Central memory CD8-positive, alpha-beta T cell (primary cell): ENCODE data around the gene ZZZ3.
"Not testable (repeated sequence)": the region's sequence is repeated elsewhere in the genome, so short reads cannot be mapped to it uniquely, and the experiment has no call there.

Experiments used
- ATAC-seq: fragments of 150-1000 bp; cut with Tn5 transposase; replicated peaks from 2 replicates; pipeline ENCODE4 v1.10.0; 2022; ENCODE audit warnings: mild to moderate bottlenecking, moderate FRiP score, moderate number of reproducible peaks; ENCODE audit not compliant: poor library complexity, severe bottlenecking; ENCODE audit errors: extremely low read depth
- DNase-seq, 2 donors: peaks; one replicate each; pipeline ENCODE4 v3.0.0; 2021; ENCODE audit warnings: low spot score in 2 of 2
- H3K27ac Mint-ChIP-seq: one replicate; pipeline ENCODE4 v1.8.0; 2022; ENCODE audit warnings: low read depth, mild to moderate bottlenecking, moderate library complexity, mixed read lengths
- H3K27me3 Mint-ChIP-seq: one replicate; pipeline ENCODE4 v1.8.0; 2022; ENCODE audit warnings: mixed read lengths
- H3K36me3 Mint-ChIP-seq: one replicate; pipeline ENCODE4 v1.8.0; 2022; ENCODE audit warnings: mild to moderate bottlenecking, moderate library complexity, mixed read lengths; ENCODE audit not compliant: insufficient read depth
- H3K4me1 Mint-ChIP-seq: one replicate; pipeline ENCODE4 v1.8.0; 2022; ENCODE audit warnings: mixed read lengths
- H3K4me3 Mint-ChIP-seq: one replicate; pipeline ENCODE4 v1.8.0; 2022; ENCODE audit warnings: mild to moderate bottlenecking, moderate library complexity, mixed read lengths
- H3K9me3 Mint-ChIP-seq: one replicate; pipeline ENCODE4 v1.8.0; 2022; ENCODE audit warnings: mixed read lengths

ZZZ3 gene

GRCh38 chr1:77659879-77660593 is 22.4 kb downstream of the ZZZ3 start:
- peak overlapping the region; percentile 63 for H3K27ac Mint-ChIP-seq
- H3K36me3 Mint-ChIP-seq = peaks cover 9% of the 10 kb centered on the region
- DNase-seq (no peak), ATAC-seq (no peak)
- no peaks in the 10 kb centered on the region for H3K27me3 Mint-ChIP-seq
- peaks cover 58% of the 10 kb centered on the region for H3K4me1 Mint-ChIP-seq
- H3K9me3 Mint-ChIP-seq = no peaks in the 10 kb centered on the region
- no peak overlapping the region for H3K4me3 Mint-ChIP-seq

GRCh38 chr1:77658271-77658670 is 24.2 kb downstream of the ZZZ3 start:
- Mint-ChIP-seq H3K27me3 (no peaks in the 10 kb centered on the region), H3K36me3 (peaks cover 8% of the 10 kb centered on the region)
- no peak for ATAC-seq

GRCh38 chr1:77655431-77655974 is 27.0 kb downstream of the ZZZ3 start:
- Mint-ChIP-seq H3K36me3 (peaks cover 10% of the 10 kb centered on the region), H3K4me3 (no peak overlapping the region), H3K9me3 (no peaks in the 10 kb centered on the region), H3K27me3 (no peaks in the 10 kb centered on the region), H3K27ac (peak overlapping the region; percentile 74), H3K4me1 (peaks cover 49% of the 10 kb centered on the region)
- ATAC-seq = no peak
- no peak for DNase-seq

More at GRCh38 chr1:77658271-77658670, 24.2 kb downstream of the ZZZ3 start:
- no peak for DNase-seq
- Mint-ChIP-seq H3K9me3 (no peaks in the 10 kb centered on the region), H3K27ac (peak overlapping the region; percentile 55), H3K4me1 (peaks cover 47% of the 10 kb centered on the region), H3K4me3 (no peak overlapping the region)

- ATAC-seq (no peak), DNase-seq (no peak)
- Mint-ChIP-seq H3K27ac (peak overlapping the region; percentile 29), H3K27me3 (no peaks in the 10 kb centered on the region), H3K4me3 (no peak overlapping the region), H3K4me1 (peaks cover 50% of the 10 kb centered on the region), H3K36me3 (peaks cover 10% of the 10 kb centered on the region), H3K9me3 (no peaks in the 10 kb centered on the region)
Observed at GRCh38 chr1:77652970-77653516, 29.4 kb downstream of the ZZZ3 start.

GRCh38 chr1:77652268-77652667 is 30.2 kb downstream of the ZZZ3 start:
- no peak overlapping the region for H3K27ac Mint-ChIP-seq
- DNase-seq (no peak), ATAC-seq (no peak)
- H3K36me3 Mint-ChIP-seq = peaks cover 10% of the 10 kb centered on the region
- H3K27me3 Mint-ChIP-seq = no peaks in the 10 kb centered on the region
- no peaks in the 10 kb centered on the region for H3K9me3 Mint-ChIP-seq
- H3K4me1 Mint-ChIP-seq = peaks cover 48% of the 10 kb centered on the region
- no peak overlapping the region for H3K4me3 Mint-ChIP-seq

- H3K27me3 Mint-ChIP-seq = no peaks in the 10 kb centered on the region
- peaks cover 17% of the 10 kb centered on the region for H3K36me3 Mint-ChIP-seq
- no peak for DNase-seq
- ATAC-seq = no peak
- no peak overlapping the region for H3K4me3 Mint-ChIP-seq
- H3K4me1 Mint-ChIP-seq = peaks cover 45% of the 10 kb centered on the region
- no peaks in the 10 kb centered on the region for H3K9me3 Mint-ChIP-seq
- no peak overlapping the region for H3K27ac Mint-ChIP-seq
Observed at GRCh38 chr1:77649127-77649526, 33.3 kb downstream of the ZZZ3 start.

GRCh38 chr1:77646224-77646623 is 36.2 kb downstream of the ZZZ3 start:
- not testable (repeated sequence) for ATAC-seq, H3K4me3 Mint-ChIP-seq, H3K9me3 Mint-ChIP-seq, H3K27me3 Mint-ChIP-seq, DNase-seq, H3K27ac Mint-ChIP-seq
- Mint-ChIP-seq H3K4me1 (peaks cover 25% of the 10 kb centered on the region), H3K36me3 (peaks cover 16% of the 10 kb centered on the region)

- ATAC-seq (no peak), DNase-seq (no peak)
- no peak overlapping the region for H3K27ac Mint-ChIP-seq
- H3K4me1 Mint-ChIP-seq = peaks cover 34% of the 10 kb centered on the region
- H3K4me3 Mint-ChIP-seq = no peak overlapping the region
- H3K9me3 Mint-ChIP-seq = no peaks in the 10 kb centered on the region
- no peaks in the 10 kb centered on the region for H3K27me3 Mint-ChIP-seq
- H3K36me3 Mint-ChIP-seq = peaks cover 21% of the 10 kb centered on the region
Observed at GRCh38 chr1:77643456-77643855, 39.0 kb downstream of the ZZZ3 start.

- no peaks in the 10 kb centered on the region for H3K9me3 Mint-ChIP-seq
- peaks cover 21% of the 10 kb centered on the region for H3K36me3 Mint-ChIP-seq
- no peak overlapping the region for H3K4me3 Mint-ChIP-seq
- H3K27me3 Mint-ChIP-seq = no peaks in the 10 kb centered on the region
- no peak for DNase-seq
- H3K27ac Mint-ChIP-seq = no peak overlapping the region
- H3K4me1 Mint-ChIP-seq = peaks cover 35% of the 10 kb centered on the region
- ATAC-seq = no peak
Observed at GRCh38 chr1:77642941-77643340, 39.5 kb downstream of the ZZZ3 start.

GRCh38 chr1:77642196-77642595 is 40.3 kb downstream of the ZZZ3 start:
- no peak overlapping the region for H3K4me3 Mint-ChIP-seq
- peaks cover 35% of the 10 kb centered on the region for H3K4me1 Mint-ChIP-seq
- ATAC-seq (no peak), DNase-seq (no peak)
- H3K27me3 Mint-ChIP-seq = no peaks in the 10 kb centered on the region
- H3K36me3 Mint-ChIP-seq = peaks cover 21% of the 10 kb centered on the region
- H3K9me3 Mint-ChIP-seq = no peaks in the 10 kb centered on the region
- no peak overlapping the region for H3K27ac Mint-ChIP-seq

- H3K4me3 Mint-ChIP-seq = no peak overlapping the region
- ATAC-seq = no peak
- H3K36me3 Mint-ChIP-seq = peaks cover 26% of the 10 kb centered on the region
- no peak for DNase-seq
- H3K9me3 Mint-ChIP-seq = no peaks in the 10 kb centered on the region
- H3K27ac Mint-ChIP-seq = no peak overlapping the region
- H3K27me3 Mint-ChIP-seq = no peaks in the 10 kb centered on the region
- peaks cover 18% of the 10 kb centered on the region for H3K4me1 Mint-ChIP-seq
Observed at GRCh38 chr1:77639557-77640069, 42.8 kb downstream of the ZZZ3 start.

- ATAC-seq (no peak), DNase-seq (no peak)
- no peaks in the 10 kb centered on the region for H3K9me3 Mint-ChIP-seq
- H3K36me3 Mint-ChIP-seq = peaks cover 27% of the 10 kb centered on the region
- H3K4me3 Mint-ChIP-seq = no peak overlapping the region
- H3K27ac Mint-ChIP-seq = no peak overlapping the region
- H3K27me3 Mint-ChIP-seq = no peaks in the 10 kb centered on the region
- H3K4me1 Mint-ChIP-seq = peaks cover 18% of the 10 kb centered on the region
Observed at GRCh38 chr1:77639056-77639455, 43.4 kb downstream of the ZZZ3 start.

- Mint-ChIP-seq H3K9me3 (no peaks in the 10 kb centered on the region), H3K4me3 (no peak overlapping the region)
- no peak for ATAC-seq
Observed at GRCh38 chr1:77636864-77637263, 45.6 kb downstream of the ZZZ3 start.

More at GRCh38 chr1:77636864-77637263, 45.6 kb downstream of the ZZZ3 start:
- no peaks in the 10 kb centered on the region for H3K27me3 Mint-ChIP-seq
- no peak overlapping the region for H3K27ac Mint-ChIP-seq
- peaks cover 26% of the 10 kb centered on the region for H3K4me1 Mint-ChIP-seq
- no peak for DNase-seq
- peaks cover 33% of the 10 kb centered on the region for H3K36me3 Mint-ChIP-seq
